Nephron progenitor cell (in vitro differentiated cells): ENCODE results near the gene TTC4.

Source experiments
- DNase-seq: peaks from one replicate; pipeline ENCODE4 v3.0.0; 2021
- H3K27ac Mint-ChIP-seq: 2 replicates; pipeline ENCODE4 v1.8.0; 2021; ENCODE audit warnings: mild to moderate bottlenecking, moderate library complexity, mixed read lengths
- H3K27me3 Mint-ChIP-seq: 2 replicates; pipeline ENCODE4 v1.8.0; 2021; ENCODE audit warnings: mild to moderate bottlenecking, low read depth, mixed read lengths; ENCODE audit not compliant: poor library complexity
- H3K36me3 Mint-ChIP-seq: 2 replicates; pipeline ENCODE4 v1.8.0; 2021; ENCODE audit warnings: low read depth, mixed read lengths
- H3K4me1 Mint-ChIP-seq: 2 replicates; pipeline ENCODE4 v1.8.0; 2021; ENCODE audit warnings: mixed read lengths
- H3K4me3 Mint-ChIP-seq: 2 replicates; pipeline ENCODE4 v1.8.0; 2021; ENCODE audit warnings: mild to moderate bottlenecking, moderate library complexity, mixed read lengths
- H3K9me3 Mint-ChIP-seq: 2 replicates; pipeline ENCODE4 v1.8.0; 2021; ENCODE audit warnings: mild to moderate bottlenecking, moderate library complexity, mixed read lengths
- TF ChIP-seq, protein P1 (sequence below): fragments of 200-600 bp; sonication (generic); IDR thresholded peaks from 2 replicates; pipeline ENCODE4 v1.5.0; 2021; ENCODE audit warnings: antibody characterized with exemption

Gene TTC4

GRCh38 chr1:54678776-54679643 lies 36.7 kb upstream of the TTC4 start:
- TF ChIP-seq, protein P1, sequence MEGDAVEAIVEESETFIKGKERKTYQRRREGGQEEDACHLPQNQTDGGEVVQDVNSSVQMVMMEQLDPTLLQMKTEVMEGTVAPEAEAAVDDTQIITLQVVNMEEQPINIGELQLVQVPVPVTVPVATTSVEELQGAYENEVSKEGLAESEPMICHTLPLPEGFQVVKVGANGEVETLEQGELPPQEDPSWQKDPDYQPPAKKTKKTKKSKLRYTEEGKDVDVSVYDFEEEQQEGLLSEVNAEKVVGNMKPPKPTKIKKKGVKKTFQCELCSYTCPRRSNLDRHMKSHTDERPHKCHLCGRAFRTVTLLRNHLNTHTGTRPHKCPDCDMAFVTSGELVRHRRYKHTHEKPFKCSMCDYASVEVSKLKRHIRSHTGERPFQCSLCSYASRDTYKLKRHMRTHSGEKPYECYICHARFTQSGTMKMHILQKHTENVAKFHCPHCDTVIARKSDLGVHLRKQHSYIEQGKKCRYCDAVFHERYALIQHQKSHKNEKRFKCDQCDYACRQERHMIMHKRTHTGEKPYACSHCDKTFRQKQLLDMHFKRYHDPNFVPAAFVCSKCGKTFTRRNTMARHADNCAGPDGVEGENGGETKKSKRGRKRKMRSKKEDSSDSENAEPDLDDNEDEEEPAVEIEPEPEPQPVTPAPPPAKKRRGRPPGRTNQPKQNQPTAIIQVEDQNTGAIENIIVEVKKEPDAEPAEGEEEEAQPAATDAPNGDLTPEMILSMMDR: no peak
- no peak overlapping the region for H3K27ac Mint-ChIP-seq
- DNase-seq: no peak
- H3K36me3 Mint-ChIP-seq: no peaks in the 10 kb centered on the region
- H3K9me3 Mint-ChIP-seq: no peaks in the 10 kb centered on the region
- peaks cover 12% of the 10 kb centered on the region for H3K27me3 Mint-ChIP-seq
- no peak overlapping the region for H3K4me3 Mint-ChIP-seq
- peaks cover 22% of the 10 kb centered on the region for H3K4me1 Mint-ChIP-seq

DNA sequence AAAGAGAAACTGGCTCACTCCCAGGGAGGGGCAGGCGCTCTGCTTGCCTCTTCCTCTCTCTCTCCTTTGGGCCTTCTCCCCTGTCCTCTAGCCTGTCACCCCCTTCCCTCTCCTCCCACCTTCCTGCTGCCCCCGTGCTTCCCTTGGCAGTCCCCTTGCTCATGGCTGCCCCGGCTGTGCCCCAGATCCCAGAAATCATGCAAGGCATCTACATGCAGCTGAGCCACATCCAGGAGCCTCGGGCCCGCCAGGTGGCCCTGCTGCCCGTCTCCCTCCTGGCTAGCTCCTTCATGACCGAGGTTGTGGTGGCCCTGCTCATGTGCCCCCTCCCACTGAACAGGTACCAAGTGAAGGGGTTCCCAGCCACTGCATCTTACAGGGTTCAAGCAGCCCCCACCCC lies 36.0 kb upstream of the TTC4 start:
- no peak overlapping the region for H3K4me3 Mint-ChIP-seq
- no peaks in the 10 kb centered on the region for H3K36me3 Mint-ChIP-seq
- H3K27me3 Mint-ChIP-seq: peaks cover 7% of the 10 kb centered on the region
- peaks cover 22% of the 10 kb centered on the region for H3K4me1 Mint-ChIP-seq
- DNase-seq: no peak
- no peak overlapping the region for H3K27ac Mint-ChIP-seq
- TF ChIP-seq, protein P1: no peak
- no peaks in the 10 kb centered on the region for H3K9me3 Mint-ChIP-seq

- Mint-ChIP-seq H3K27me3 (peaks cover 7% of the 10 kb centered on the region), H3K36me3 (no peaks in the 10 kb centered on the region), H3K4me1 (peaks cover 22% of the 10 kb centered on the region), H3K4me3 (no peak overlapping the region), H3K9me3 (no peaks in the 10 kb centered on the region), H3K27ac (no peak overlapping the region)
- no peak for DNase-seq
- TF ChIP-seq, protein P1: no peak
Measured at GRCh38 chr1:54680387-54680786, 35.3 kb upstream of the TTC4 start.

DNA sequence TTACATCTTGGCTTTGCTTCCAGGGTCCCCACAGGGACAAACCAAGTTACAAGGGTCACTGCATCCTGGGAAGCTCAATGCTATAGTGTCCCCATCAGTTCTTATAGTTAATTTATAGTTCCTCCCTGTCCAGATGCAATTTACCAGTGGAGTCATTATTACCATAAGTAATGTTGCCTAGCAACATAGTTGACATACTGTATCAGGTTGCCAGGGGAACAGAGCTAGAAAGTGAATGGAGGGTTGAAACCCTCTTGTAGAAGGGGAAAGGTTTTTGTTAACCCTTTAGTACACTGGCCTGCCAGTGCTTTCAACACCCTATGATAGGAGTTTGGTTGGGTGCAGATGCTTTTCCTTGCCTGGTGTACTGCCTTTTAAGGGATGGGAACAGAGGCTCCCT lies 34.3 kb upstream of the TTC4 start:
- no peaks in the 10 kb centered on the region for H3K9me3 Mint-ChIP-seq
- DNase-seq: no peak
- no peak overlapping the region for H3K4me3 Mint-ChIP-seq
- TF ChIP-seq, protein P1: no peak
- H3K27me3 Mint-ChIP-seq: peaks cover 7% of the 10 kb centered on the region
- no peak overlapping the region for H3K27ac Mint-ChIP-seq
- H3K36me3 Mint-ChIP-seq: no peaks in the 10 kb centered on the region
- peaks cover 24% of the 10 kb centered on the region for H3K4me1 Mint-ChIP-seq

DNA sequence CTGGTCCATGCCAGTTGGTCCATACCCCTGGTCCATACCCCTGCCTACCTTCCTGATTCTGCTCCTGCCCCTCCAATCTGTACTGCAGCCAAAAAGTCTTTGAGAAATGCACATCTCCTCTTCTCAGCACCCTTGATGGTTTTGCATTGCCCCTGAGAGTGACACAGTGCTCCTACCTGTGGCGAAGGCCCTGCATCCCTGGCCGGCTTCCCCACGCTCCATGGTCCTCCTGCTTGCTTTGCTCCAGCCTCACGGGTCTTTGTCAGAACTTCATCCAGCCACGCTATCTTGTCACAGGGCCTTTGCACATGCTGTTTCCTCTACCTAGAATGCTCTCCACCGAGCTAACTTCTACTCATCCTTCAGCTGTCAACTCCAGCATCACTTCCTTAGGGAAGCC lies 32.2 kb upstream of the TTC4 start:
- Mint-ChIP-seq H3K36me3 (no peaks in the 10 kb centered on the region), H3K27ac (no peak overlapping the region), H3K27me3 (peaks cover 10% of the 10 kb centered on the region), H3K4me1 (peaks cover 26% of the 10 kb centered on the region), H3K4me3 (no peak overlapping the region), H3K9me3 (no peaks in the 10 kb centered on the region)
- TF ChIP-seq, protein P1: no peak
- no peak for DNase-seq
